HL-60/S4 treated with retinoic acid at 250 ng/mL for 4 days and 3 days (cell line): ENCODE results near the gene HMGCLL1.

Experiments used
- in situ Hi-C: fragments of 300-500 bp; cut with MboI; formaldehyde crosslinking; loops from 2 replicates; pipeline ENCODE4 v1.7.0; 2022; ENCODE audit warnings: low sequenced_read_pairs

Gene HMGCLL1

DNA sequence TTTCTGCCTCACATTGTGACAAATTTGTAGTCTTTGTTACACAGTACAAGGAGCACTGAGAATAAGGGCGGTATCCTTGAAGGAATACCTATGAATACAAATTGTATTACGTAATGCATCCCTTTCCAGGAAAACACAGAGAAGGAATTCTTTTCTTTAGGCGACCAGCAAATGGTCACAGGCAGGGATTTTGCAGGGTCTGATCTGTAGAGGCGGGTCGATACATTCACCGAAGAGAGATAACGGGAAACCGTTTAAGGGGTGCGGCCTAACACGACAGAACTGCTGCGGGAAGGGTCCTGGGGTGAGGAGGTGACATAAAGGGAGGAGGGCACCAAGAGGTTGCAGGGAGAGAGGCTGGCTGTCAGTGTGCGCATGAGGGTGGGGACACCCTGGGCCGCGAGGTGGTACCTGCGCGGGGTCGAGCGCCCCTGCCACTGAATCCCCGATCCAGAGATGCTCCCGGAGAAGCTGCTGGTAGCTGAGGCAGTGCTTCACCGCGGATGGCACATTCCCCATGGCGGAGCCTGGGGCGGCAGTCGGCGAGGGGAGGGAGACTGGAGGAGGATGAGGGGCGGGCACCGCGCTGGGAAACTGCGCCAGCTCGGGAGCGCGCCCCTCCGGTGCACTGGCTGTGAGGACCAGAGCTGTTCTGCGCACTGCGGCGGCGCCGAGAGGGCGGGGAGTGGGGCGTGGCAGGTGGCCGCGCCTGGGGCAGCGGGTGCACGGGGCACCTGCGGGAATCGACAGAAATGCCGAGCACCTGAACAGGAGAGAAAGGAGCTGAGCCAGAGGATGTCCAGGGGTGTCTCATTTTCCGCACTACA, at the start of gene HMGCLL1:
Gene HMGCLL1, minus strand, starts transcription at position 656 of the 827 bp plus-strand sequence. Its CDS starts 137 bp downstream, at position 519.
- in situ Hi-C loops: no loop called here

DNA sequence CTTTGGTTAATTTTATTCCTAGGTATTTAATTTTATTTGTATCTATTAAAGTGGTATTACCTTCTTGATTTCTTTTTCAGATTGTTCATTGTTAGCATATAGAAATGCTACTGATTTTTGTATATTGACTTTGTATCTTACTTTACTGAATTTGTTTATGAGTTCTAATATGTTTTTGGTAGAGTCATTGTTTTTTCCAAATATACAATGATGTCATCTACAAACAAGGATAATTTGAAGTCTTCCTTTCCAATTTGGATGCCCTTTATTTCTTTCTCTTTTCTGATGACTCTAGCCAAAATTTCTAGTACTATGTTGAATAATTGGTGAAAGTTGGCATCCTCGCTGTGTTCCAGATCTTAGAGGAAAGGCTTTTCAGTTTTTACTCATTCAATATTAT, 43.0 kb upstream of the HMGCLL1 start:
- in situ Hi-C loops: no loop called here

DNA sequence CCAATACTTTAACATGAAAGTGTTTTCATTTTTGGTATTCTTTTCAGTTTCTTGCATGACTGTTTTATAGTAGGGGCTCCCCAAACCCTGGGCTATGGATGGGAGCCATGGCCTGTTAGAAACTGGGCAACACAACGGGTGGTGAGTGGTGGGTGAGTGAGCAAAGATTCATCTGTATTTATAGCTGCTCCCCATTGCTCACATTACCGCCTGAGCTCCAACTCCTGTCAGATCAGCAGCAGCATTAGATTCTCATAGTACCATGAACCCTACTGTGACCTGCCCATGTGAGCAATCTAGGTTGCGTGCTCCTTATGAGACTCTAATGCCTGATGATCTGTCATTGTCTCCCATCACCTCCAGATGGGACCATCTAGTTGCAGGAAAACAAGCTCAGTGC, 42.3 kb upstream of the HMGCLL1 start:
- in situ Hi-C loops: no loop called here

DNA sequence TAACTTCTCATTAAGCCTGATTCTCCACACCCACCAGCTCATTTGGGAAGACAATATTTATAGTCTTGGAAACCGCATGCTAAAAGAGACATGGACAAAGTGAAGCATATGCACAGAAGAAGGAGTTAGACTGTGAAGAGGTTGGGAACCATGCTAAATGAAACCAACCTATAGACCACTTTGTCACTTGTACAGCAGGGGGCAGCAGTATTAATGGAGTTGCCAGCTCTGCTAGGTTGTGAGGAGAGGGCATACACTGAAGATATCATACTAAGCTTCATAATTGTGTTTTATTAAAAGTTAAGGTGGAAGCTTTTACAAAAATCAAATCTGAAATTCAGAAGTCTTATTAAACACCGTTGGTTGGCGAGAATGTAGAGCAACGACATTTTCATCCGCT, 38.3 kb upstream of the HMGCLL1 start:
- in situ Hi-C loops: no loop called here

DNA sequence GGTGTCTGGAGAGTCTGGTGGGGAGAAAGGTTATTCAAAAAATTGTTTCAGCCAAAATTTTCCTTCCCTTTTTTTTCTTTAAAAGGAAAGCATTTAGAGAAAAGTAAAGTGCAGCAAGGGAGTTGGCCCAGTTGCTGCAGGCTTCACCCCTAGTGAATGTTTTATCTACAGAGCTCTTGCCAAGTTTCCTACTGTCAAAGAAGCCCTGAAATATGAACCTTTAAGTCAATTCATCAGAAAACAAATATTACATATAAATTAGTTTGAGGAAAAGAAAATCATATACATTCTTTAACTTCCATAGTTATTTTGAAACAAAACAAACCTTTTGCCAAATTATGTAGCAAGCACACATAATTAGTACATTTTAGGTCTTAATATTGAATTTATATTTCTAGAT, 25.0 kb upstream of the HMGCLL1 start:
- in situ Hi-C loops: no loop called here

DNA sequence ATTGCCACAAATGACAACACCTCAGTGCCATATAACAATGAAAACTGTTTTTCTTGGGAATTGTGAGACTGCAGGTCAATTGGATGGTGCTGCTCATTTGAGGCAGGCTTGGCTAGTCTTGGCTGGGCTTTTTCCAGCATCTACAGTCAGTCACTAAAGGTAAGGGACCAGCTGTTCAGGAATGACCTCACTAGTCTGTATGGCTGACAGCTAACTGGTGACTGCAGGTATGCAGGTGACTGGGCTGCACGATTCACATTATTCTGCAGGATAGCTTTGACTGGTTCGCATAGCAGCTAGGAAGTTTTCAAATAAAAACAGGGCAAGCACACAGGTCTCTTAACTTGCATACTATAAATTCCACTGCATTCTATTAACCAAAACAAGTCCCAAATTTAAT, 22.1 kb upstream of the HMGCLL1 start:
- in situ Hi-C loops: no loop called here

DNA sequence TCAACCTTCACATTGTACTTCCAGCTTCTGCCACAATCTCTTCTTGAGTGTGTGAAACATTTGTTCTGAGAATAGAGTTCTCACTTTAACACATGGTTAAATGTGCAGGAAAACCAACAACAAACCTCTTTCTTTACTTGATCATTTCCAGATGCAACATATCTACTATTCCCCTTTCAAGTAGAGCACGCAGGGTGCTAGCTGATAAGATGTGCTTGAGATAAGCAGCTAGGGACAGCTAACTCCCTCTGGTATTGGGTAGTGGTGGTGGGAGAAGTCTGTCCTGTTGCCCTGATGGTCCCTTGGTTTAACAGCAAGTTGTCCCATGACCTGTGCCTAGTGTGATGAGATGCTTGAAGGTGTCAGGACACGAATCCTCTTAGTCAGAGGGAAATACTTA, 15.4 kb upstream of the HMGCLL1 start:
- in situ Hi-C loops: no loop called here

DNA sequence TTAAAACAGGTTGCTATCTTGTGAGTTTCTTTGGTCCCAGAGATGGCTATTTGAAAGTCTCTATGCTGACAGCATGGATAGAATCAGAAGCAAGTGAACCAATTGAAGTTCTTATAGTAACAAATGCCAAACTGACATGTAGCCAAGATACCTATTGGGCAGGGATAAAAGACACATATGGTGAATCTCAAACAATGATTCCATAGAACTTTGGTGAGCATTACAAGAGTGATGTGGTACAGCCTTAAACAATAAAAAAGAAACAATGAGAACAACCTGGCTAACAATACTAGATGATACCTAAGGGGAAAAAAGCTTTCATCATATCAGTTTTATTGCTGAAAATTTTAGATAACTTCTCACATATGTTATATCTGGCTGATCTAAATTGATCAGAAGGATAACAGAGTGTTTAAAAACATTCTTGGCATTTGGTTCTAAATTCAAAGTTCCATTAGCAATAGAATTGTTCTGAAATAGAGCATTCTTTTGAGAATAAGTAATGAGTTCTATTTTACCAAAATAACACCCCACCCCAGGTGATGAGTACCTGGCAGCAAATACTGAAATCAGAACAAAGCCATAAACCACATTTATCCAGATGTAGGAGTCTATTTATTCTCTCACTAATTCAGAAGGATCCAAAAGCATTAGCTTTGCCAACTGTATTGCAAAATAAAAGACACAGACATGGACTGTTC, 5.8 kb upstream of the HMGCLL1 start:
- in situ Hi-C loops: no loop called here

DNA sequence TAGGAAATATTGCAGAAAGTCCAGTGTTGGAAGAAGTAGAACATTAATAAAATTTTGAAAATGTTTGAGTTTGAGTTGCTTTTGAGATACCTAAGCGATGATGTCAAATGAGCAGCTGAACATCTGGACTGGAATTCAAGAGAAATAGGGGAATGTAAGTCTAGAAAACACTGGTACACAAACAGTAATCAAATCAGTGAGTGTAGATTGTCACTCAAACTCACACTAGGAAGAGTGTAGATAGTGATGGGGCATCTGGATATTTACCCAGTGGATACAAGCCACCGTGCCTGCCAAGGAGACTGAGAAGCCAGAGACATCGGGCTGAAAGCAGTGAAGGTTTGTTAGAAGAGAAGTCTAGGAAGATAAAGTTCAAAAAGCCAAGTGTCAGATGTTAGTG, 2.2 kb downstream of the HMGCLL1 start:
- in situ Hi-C loops: no loop called here

DNA sequence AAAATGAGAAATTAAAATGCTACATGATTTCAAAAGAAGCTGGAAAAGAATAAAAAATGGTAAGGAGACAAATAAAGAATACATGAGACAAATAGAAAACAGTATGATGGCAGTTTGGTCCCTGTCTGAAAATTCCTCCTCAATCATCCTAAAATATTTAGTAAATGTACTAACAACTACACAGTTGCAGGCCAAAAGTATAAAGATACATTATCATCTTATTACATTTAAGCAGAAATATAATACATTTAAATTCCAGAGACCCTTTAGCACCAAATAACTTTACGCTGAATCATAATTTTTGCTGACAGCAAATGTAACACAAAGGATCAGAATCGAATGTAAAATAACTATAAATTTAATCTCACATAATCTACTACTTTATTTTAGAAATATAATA, 4.4 kb downstream of the HMGCLL1 start:
- in situ Hi-C loops: no loop called here

DNA sequence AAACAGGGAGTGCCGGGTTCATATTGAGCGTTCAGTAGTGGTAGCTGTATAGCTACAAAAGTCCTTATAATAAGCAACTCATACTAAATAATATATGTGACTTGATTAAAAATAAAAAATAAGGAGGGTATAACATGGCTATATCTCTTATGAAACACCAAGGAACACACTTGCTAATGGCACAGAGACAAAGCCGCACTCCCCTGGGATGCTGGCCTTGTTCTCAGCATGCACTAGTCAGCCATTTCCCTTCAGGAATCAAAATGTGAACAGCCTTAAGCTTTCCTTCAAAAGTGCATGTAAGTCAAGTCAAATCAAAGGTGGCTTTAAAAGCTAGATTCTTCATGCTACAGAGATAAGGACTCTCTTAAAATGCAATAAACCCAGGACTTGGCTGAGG, 9.4 kb downstream of the HMGCLL1 start:
- in situ Hi-C loops: no loop called here

DNA sequence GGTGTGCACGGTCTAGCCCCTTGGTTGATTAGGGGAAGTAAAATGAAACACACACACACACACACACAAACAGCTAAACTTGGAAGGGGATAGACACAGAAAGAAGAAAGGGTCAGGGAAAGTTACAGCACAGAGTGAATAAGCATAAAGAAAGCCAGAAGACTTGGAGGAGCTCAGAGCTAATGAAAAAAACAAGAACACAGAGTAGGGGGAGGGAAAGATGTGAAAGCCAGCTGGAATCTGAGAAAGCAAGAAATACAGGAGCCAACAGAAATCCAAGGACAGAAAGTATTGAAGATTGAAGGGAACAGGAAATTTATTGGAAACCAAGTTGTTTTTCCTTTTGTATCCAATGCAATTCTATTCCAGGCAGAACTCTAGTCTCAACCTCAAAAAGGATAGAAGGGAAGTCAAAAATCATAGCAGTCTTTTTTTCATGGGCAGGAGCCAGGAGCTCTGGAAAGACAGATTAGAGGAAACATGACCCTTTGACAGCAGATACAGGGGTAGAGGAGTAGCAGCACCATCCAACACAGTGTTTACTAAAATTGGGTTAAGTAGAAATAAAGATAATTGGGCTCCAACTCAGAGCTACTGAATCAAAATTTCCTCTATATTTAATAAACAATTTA, 10.1 kb downstream of the HMGCLL1 start:
- in situ Hi-C loops: no loop called here

DNA sequence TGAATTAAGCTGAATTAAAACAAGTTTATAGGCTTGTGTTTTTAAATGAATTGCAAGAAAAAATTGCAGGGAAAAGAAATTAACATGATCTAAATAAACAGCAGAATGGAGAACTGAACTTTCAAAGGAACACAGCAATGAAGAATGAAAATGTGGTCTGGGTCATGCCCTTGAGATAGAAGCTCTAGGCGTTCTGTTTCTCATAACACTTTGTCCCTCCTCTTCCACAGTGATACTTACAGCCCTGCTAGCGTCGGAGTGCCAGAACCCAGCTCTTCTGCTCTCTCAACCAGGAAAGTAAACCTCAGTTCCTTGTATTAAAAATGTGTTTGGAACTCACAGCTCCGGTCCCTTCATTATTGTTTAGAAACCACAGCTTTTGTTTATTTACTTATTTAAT, 11.4 kb downstream of the HMGCLL1 start:
- in situ Hi-C loops: no loop called here

DNA sequence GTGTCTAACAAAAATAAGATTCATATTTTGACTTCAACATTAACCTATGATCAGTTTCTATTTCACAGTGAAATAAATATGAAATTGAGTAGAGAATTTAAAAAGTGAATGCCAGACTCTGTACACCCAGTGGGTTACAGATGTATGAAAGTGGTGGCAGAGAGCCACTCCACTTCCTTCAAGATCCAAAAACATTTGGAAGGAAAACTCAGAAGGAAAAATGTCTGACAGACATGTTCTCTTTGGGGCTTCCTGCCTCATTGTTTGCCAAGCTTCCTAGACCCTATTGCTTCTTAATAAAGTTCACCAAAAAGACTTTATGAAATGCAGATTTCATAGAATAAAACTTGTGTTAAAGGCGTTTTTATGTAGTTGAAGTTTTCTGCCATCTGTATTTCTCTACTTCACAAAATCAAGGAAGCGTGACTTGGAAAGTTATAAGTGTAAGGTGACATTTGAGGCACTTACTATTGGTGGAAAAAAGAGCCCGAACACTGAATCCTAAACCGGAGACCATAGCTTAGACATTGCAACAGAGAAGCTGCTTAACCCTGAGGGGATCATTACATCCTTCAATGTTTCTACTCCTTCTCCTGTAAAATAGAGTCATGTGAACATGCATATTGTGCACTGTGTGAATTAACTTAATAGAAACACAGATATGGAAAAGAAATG, 12.8 kb downstream of the HMGCLL1 start:
- in situ Hi-C loops: no loop called here

DNA sequence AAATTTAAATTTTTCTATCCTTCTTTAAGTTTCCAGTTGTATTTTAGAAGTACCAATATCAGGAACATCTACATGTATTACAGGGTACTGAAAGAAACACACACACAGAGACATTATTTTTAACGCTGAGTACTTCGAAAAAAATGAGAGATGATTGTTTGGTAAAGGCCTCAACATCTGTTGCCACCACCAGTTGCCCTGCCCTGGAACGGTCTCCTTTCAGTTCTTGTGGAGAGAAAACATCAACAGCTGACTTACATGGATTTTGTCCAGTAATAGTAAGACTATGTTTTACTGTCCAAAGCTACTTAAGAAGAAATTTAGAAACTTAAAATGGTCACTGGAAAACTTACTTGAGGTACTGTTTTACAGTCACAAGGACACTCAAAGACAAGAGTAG, 16.7 kb downstream of the HMGCLL1 start:
- in situ Hi-C loops: no loop called here

DNA sequence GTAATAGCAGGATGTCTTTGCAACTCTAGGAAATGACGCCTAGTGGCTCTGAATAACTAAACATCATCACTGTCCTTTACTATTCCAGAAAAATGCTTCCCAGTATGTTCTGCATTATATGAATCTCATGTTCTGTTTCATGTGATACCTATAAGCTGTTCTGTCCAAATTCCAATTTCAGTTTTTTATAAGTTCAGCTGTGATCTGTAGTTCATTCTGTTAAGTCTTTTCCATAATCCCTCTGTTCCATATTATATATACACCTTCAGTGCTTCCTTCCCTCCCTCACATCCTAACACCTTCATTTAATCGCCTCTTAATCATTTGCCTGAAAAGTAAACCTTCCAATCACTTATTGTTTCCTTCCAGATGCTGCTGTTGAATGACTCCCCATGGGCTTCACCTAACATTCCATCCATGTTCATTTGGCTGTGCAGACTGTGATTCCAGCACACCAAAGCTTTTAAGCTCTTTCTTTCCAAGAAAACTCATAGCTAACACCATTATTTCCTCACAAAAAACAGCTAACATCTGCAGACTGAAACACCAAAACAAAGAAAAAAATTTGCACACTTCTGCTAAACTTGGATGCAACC, 18.6 kb downstream of the HMGCLL1 start:
- in situ Hi-C loops: no loop called here

DNA sequence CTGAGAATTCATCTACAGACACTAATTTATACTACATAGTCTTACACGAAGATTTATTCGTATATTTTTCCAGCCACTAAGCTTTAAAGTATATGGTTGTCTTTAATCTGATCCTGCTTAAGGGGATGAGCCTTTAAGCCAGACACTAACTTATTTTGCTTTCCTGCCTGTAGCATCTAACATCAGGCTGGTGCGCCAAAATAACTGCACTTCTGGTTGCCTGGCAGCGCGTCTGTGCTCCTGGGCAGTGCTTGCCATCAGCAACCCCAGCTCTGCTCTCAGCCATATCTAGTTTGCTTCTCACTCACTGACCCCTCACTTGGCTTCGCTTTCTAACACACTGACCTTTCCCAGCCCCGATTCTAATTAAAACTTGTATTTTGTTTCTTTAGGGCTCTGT, 21.8 kb downstream of the HMGCLL1 start:
- in situ Hi-C loops: no loop called here

DNA sequence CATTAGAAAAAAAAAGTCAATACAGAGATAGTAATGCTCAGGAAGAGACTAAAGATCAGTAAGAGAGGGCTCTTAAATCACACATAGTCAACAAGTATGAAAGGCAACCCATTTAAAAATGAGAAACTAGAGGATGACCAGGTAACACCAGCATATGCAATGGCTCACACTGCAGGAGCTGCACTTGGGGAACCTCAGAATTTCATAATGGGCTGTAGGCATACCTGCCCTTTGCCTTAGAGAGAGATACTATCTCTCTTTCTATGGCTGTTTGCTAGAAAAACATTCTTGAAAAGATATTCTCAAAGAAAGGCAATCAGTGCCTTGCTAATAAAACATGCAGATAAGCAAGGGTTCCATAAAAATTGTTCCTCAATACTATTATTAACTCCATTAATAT, 33.2 kb downstream of the HMGCLL1 start:
- in situ Hi-C loops: no loop called here

DNA sequence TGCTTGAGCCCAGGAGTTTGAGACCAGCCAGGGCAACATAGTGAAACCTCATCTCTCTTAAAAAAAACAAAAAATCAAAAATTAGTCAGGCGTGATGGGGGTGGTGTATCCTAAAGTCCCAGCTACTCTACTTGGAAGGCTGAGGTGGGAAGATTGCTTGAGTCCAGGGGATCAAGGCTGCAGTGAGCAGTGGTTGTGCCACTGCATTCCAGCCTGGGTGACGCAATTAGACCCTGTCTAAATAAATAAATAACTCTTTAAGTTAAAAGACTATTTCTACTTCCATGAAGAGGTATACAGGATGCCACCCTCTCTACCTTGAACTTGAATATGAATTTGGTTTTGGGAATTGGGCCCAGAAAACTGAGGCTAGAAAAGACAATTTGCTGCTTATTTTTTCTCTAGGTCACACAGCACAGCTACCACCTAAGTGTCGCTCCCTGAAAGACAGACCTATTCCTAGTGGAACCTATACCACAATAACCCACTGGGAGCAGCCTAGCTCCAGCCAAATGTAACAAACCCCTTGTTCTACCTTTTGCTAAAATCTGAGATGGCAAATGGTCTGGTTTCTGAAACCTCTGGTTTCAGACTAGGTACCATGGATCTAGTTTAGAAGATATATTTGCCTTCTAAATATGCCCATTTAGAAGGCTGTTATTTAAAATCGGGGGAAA, 35.2 kb downstream of the HMGCLL1 start:
- in situ Hi-C loops: no loop called here

DNA sequence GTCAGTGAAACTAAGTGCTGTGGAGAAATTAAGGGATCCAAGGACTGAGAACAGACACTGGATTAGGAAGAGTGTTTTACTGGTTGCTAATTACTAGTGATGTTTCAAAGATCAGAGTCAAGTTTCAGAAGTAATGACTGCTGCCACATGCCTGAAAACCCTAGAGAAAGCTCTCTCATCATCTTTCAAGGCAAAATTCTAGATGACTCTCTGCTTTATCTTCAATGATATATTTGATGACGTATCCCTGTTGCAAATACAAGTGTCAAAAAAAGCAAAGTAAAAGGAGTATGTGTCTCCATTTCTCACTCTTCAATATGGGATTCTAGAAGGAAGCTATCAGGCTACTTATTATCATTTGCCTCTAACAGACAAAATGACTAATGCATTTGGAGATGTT, 38.0 kb downstream of the HMGCLL1 start:
- in situ Hi-C loops: no loop called here
